GM13976 (cell line): ENCODE data around the gene TMEM11.
"Not testable (repeated sequence)": the region's sequence is repeated elsewhere in the genome, so short reads cannot be mapped to it uniquely, and the experiment has no call there.

Experiments
- DNase-seq: peaks from one replicate; pipeline ENCODE4 v3.0.0; 2012; ENCODE audit warnings: low spot score
- CTCF ChIP-seq: IDR thresholded peaks from 2 replicates; pipeline ENCODE4 v1.5.1; 2012; ENCODE audit warnings: borderline replicate concordance, mild to moderate bottlenecking; ENCODE audit not compliant: insufficient read depth; ENCODE audit errors: extremely low read depth, missing control alignments, control extremely low read depth
- in situ Hi-C: fragments of 300-500 bp; cut with MboI; formaldehyde crosslinking; loops from one replicate; pipeline ENCODE4 v1.12.0; 2022; ENCODE audit warnings: low sequenced_read_pairs, mixed read lengths, inconsistent platforms; ENCODE audit not compliant: unreplicated experiment

TMEM11 gene

GRCh38 chr17:21232033-21232749 is 18.2 kb upstream of the TMEM11 start:
- in situ Hi-C loops, result no loop called here
- TF ChIP-seq CTCF, result no peak
- no peak for DNase-seq

- in situ Hi-C loops, result no loop called here
- no peak for DNase-seq
- no peak for TF ChIP-seq CTCF
Observed at GRCh38 chr17:21231533-21231932, 17.6 kb upstream of the TMEM11 start.

- no peak for DNase-seq
- in situ Hi-C loops, result no loop called here
- no peak for TF ChIP-seq CTCF
Observed at GRCh38 chr17:21228845-21229244, 14.9 kb upstream of the TMEM11 start.

- in situ Hi-C loops, result no loop called here
- no peak for TF ChIP-seq CTCF
- no peak for DNase-seq
Observed at GRCh38 chr17:21228111-21228510, 14.2 kb upstream of the TMEM11 start.

- in situ Hi-C loops, DNase-seq: not testable (repeated sequence)
Observed at GRCh38 chr17:21227277-21227676, 13.3 kb upstream of the TMEM11 start.

- no peak for DNase-seq
- in situ Hi-C loops, result no loop called here
- TF ChIP-seq CTCF, result no peak
Observed at GRCh38 chr17:21223086-21223485, 9.1 kb upstream of the TMEM11 start.

- in situ Hi-C loops, result no loop called here
- DNase-seq, result no peak
- no peak for TF ChIP-seq CTCF
Observed at GRCh38 chr17:21218831-21219380, 4.9 kb upstream of the TMEM11 start.
